Epithelial cell of proximal tubule (primary cell): ENCODE measurements around the gene CASP2. TPM values are rescaled to one million over a fixed set of nuclear protein-coding genes. Genes with fewer than 3 reads are reported as not detected.
A peak's percentile ranks its signal among the peaks of the same experiment; 100 is the strongest.

Source experiments
- DNase-seq: peaks from one replicate; pipeline ENCODE4 v3.0.0-alpha.2; 2011; ENCODE audit warnings: low read depth
- H3K4me3 ChIP-seq: 2 replicates; pipeline ENCODE4 v1.5.1; 2011; ENCODE audit warnings: low read depth, mild to moderate bottlenecking, low read length
- total RNA-seq: library from RNA; depleted of rRNA; stranded (reverse); fragments of >200 nt; gene quantifications from 2 replicates; pipeline ENCODE4 v1.2.3, GENCODE V29; 2015
- TF ChIP-seq, protein P1 (sequence below): conservative IDR thresholded peaks from 2 replicates; pipeline ENCODE4 v1.5.1; 2012; ENCODE audit warnings: low read depth, mild to moderate bottlenecking, low read length

The CASP2 gene
- total RNA-seq: 17.8 and 18.7 TPM in 2 replicates

DNA sequence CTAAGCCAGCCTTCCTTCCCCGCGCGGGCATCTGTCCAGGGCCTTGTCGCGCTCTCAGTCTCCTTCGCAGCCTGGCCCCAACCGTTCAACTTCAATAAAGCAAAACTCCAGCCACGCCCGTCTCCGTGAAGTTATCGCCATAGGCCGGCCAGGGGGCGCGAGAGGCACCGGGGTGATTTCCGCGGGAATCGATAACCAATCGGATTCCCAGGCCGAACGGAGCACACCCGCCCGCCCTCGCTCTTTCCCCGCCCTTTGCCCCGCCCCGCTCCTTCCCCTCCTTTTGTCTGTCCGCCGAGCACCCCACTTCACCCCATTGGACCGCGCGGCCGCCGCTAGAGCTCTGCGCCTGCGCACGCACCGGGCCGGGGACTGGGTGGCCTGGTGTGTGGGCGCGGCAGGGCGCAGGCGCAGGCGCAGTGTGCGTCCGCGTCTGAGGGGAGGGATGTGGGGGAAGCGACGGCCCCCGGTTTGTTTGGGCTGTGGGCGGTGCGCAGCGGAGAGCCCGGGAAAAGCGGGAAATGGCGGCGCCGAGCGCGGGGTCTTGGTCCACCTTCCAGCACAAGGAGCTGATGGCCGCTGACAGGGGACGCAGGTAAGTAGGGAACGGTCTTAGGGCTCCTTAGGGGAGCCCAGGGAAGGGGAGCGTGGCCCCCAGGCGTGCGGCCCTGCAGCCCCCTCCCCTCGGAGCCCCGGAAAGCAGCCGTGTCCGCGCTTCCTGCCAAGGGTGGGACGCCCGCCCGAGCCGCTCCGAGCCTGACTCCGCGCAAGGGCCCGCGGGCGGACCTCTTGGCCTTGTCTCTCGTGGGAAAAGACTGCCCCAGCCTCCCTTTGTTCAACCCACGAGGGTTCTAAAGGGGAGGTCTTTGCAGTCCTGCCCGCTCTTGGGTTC is at the start of gene CASP2:
TSS of gene CASP2 (plus strand) at position 417 of the 892 bp plus-strand sequence. CDS start at position 522, 105 bp downstream.
- TF ChIP-seq, protein P1, sequence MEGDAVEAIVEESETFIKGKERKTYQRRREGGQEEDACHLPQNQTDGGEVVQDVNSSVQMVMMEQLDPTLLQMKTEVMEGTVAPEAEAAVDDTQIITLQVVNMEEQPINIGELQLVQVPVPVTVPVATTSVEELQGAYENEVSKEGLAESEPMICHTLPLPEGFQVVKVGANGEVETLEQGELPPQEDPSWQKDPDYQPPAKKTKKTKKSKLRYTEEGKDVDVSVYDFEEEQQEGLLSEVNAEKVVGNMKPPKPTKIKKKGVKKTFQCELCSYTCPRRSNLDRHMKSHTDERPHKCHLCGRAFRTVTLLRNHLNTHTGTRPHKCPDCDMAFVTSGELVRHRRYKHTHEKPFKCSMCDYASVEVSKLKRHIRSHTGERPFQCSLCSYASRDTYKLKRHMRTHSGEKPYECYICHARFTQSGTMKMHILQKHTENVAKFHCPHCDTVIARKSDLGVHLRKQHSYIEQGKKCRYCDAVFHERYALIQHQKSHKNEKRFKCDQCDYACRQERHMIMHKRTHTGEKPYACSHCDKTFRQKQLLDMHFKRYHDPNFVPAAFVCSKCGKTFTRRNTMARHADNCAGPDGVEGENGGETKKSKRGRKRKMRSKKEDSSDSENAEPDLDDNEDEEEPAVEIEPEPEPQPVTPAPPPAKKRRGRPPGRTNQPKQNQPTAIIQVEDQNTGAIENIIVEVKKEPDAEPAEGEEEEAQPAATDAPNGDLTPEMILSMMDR: peak; percentile 36
- H3K4me3 ChIP-seq: peak within 1 kb of the TSS; percentile 96
- no peak for DNase-seq

DNA sequence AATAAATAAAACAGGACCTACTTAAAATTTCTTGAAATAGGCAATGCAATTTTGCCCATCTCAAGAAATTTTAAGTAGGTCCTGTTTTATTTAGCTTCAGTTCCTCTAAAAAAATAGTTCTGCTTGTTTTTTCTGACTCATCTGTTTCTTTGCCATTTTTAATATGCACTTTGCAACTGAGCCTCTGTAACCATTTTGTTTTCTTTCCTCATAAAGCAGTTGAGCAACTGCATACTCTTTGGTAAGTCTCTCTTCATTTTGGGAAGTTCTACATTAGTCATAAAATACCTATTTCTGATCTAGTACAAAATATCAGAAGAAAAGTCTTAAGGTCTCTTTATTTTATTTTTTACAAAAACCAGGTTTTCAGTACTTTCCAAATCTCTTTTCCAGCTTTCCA is 48.3 kb upstream of the CASP2 start:
- TF ChIP-seq, protein P1: no peak
- no peak overlapping the region for H3K4me3 ChIP-seq
- DNase-seq: no peak

DNA sequence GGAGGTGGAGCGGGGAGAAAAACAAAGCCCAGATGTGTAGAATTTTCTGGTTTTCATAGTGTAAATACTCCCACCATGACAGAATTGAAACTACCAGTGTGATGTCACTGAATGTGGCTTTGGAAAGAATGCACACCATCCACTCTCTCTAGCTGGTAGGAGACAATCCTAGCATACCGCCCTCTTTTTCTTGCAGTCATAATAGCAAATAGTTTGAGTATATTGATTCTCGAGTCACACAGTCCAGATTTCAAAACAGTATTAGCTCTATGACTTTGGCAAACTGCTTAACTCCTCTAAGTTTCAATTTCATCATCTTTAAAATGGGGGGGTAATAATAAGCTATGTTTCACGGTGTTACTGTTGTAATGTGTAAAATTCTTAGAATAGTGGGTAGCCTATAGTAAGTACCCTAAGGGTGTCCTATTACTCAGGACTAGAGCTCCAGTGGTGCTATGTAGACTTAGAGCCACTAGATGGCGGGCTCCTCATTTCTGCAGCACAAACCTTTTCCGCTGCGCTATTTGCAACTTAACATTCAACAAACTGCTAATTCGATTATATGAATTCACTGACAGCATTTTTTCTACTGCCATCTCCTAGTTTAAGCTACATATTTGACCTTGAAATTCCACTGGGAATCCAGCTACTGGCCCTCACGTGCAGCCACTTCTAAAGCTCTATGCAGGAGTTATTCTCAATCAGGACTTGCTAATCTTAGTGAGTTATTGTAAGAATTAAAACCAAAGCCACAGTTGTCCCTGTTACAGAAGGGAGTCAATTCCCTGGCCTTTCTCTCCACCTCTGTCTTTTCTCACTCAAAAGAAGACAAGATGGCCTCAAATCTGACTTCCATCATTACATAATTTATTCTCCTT is 47.6 kb upstream of the CASP2 start:
- peak; percentile 44 for DNase-seq
- TF ChIP-seq, protein P1: peak; percentile 99
- no peak overlapping the region for H3K4me3 ChIP-seq

DNA sequence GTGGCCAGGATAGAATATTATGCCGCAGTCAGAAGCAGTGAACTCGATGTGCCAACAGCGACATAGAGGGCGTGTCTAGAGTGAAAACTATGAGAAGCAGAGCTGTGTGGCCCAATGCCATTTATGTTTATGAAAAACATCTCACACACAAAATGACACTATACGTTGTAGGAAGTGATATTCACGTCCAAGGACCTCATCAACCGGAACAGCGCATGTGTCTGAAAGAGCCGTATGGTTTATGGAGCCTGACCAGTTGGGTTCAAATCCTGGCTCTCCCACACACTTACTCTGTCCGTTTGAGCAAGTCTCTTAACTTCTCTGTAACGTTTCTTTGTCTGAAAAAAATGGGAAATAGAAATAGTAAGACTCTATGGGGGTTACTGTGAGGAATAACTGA is 45.8 kb upstream of the CASP2 start:
- no peak for DNase-seq
- no peak overlapping the region for H3K4me3 ChIP-seq
- TF ChIP-seq, protein P1: no peak

DNA sequence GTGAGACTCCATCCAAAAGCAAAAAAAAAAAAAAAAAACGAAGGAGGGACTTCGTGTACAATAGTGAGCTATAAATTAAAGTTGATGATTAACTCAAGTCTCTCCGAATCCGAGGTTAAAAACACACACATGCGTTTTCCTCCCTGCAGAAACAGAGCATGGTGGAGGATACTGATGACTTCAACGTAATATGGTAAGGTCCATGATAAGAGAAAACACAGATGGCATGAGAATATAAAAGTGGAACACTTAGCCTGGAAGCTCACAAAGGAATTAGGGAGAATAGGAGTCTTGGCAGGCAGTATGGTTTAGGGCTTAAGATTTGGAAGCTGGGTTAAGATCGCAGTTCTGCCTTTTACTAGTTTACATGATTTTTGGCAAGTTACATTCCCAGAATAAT is 45.0 kb upstream of the CASP2 start:
- DNase-seq: no peak
- no peak overlapping the region for H3K4me3 ChIP-seq
- TF ChIP-seq, protein P1: no peak

DNA sequence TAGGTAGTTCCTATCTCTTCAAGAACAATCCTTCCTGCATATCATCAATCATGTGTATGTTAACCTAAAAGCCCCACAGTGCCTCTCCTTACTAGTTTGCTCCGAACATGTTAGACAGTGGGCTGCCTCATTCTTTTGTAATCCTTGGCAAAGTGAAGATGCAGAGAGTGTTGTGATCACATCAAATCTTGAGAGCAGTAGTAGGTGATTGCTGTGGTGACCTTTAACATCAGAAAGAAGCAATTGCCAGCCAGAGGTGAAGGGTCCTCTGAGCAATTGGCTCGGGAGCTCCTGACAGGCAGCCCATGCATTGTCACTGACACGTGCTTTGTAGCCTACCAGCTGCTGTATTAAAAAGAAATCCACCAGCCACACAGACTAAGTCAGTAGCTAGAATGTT is 44.5 kb upstream of the CASP2 start:
- H3K4me3 ChIP-seq: no peak overlapping the region
- TF ChIP-seq, protein P1: no peak
- DNase-seq: no peak
